ENCODE results near the gene RGS18. TPM values are rescaled to one million over a fixed set of nuclear protein-coding genes. Genes with fewer than 3 reads are reported as not detected.

The RGS18 gene
- polyA plus RNA-seq, 3 donors, result 43.7 to 57.0 (median 49.0) TPM

DNA sequence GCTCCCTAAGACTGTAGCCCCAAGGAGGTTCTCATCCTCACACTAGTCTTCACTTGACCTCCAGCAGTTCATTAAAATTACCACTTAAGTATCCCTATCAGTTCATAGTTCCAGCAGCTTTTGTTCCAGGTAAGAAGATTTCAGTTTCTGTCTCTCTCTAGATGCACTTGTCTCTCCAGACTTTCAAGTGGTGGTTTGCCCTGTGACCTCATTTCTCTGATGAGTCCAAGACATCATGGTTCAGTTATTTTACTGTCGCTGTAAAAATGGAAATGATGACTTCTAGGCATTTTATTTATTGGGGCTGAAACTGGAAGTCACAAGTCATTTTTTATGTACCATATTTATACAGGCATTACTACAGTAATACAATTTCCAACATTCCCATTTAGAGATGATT, 17.9 kb upstream of the RGS18 start:
- no peaks in the 10 kb centered on the region for H3K27me3 ChIP-seq (ENCODE audit: control insufficient read depth in 2 of 2, insufficient read depth in 2 of 2, low read length in 2 of 2)
- TF ChIP-seq CTCF (IDR thresholded peaks at IDR 0.05), result no peak
- Mint-ChIP-seq H3K4me3 (no peak overlapping the region), H3K36me3 (no peaks in the 10 kb centered on the region), H3K4me1 (no peaks in the 10 kb centered on the region), H3K27me3 (ENCODE audit: low read depth in 3 of 3) (no peaks in the 10 kb centered on the region), H3K9me3 (peaks cover under 1 to 6% (median 2%) of the 10 kb centered on the region in 7 donors), H3K27ac (no peak overlapping the region)
- H2AFZ ChIP-seq (ENCODE audit: insufficient read depth, low read depth, low read length, poor library complexity, severe bottlenecking), result no peak overlapping the region
- no peaks in the 10 kb centered on the region for H3K36me3 ChIP-seq (replicated peaks in 1 of 2; ENCODE audit: control insufficient read depth in 1 of 2, insufficient read depth in 2 of 2, low read length in 2 of 2)
- H4K20me1 ChIP-seq (ENCODE audit: insufficient read depth, low read length), result no peaks in the 10 kb centered on the region
- no peaks in the 10 kb centered on the region for H3K79me2 ChIP-seq (ENCODE audit: insufficient read depth, low read length)
- no peak overlapping the region for H3K4me2 ChIP-seq (replicated peaks; ENCODE audit: extremely low read depth, low read length, poor library complexity, severe bottlenecking)
- DNase-seq, result no peak
- 100% methylated on average over 1 of the region's 1 CpG for WGBS (ENCODE audit: insufficient coverage)
- no peak overlapping the region for H3K9ac ChIP-seq (ENCODE audit: insufficient read depth, low read length, poor library complexity, severe bottlenecking)
- H3K9me3 ChIP-seq (replicated peaks in 1 of 2; ENCODE audit: control insufficient read depth in 1 of 2, insufficient read depth in 1 of 2, low read length in 2 of 2), result peaks cover 0 to 7% of the 10 kb centered on the region in 2 donors
- H3K27ac ChIP-seq (ENCODE audit: low read depth in 1 of 2, low read length in 2 of 2), result no peak overlapping the region
- H3K4me3 ChIP-seq (replicated peaks in 1 of 3; ENCODE audit: low read depth in 2 of 3, low read length in 3 of 3), result no peak overlapping the region
- intact Hi-C loops (cut with micrococcal nuclease), result no loop called here
- H3K4me1 ChIP-seq (ENCODE audit: control insufficient read depth in 1 of 2, insufficient read depth in 2 of 2, low read length in 2 of 2), result no peaks in the 10 kb centered on the region

DNA sequence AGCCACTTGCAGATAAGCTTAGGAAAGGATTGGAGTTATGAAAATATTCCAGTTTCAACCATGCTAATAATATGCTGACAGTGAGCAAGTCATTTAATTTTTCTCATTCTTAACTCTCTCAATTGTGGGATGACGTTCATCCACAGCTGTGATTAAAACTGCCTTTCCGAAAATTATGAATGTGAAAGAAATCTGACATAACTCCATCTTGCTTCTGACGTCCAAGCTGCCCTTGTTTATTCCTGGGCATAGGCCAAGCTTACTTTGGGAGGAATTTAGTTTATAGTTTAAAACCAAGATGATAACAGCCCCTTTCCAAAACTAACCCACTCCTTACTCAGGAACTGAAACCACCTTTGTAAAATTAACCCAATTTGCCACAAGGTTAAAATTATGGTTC, 11.0 kb upstream of the RGS18 start:
- Histone ChIP-seq H3K27ac (ENCODE audit: low read depth in 1 of 2, low read length in 2 of 2) (no peak overlapping the region), H4K20me1 (ENCODE audit: insufficient read depth, low read length) (no peaks in the 10 kb centered on the region), H3K79me2 (ENCODE audit: insufficient read depth, low read length) (no peaks in the 10 kb centered on the region), H3K9me3 (replicated peaks in 1 of 2; ENCODE audit: control insufficient read depth in 1 of 2, insufficient read depth in 1 of 2, low read length in 2 of 2) (peaks cover 0 to 7% of the 10 kb centered on the region in 2 donors), H3K4me1 (ENCODE audit: control insufficient read depth in 1 of 2, insufficient read depth in 2 of 2, low read length in 2 of 2) (peaks cover 8% of the 10 kb centered on the region in 2 donors), H3K27me3 (ENCODE audit: control insufficient read depth in 2 of 2, insufficient read depth in 2 of 2, low read length in 2 of 2) (no peaks in the 10 kb centered on the region), H3K4me2 (replicated peaks; ENCODE audit: extremely low read depth, low read length, poor library complexity, severe bottlenecking) (no peak overlapping the region), H3K9ac (ENCODE audit: insufficient read depth, low read length, poor library complexity, severe bottlenecking) (no peak overlapping the region), H2AFZ (ENCODE audit: insufficient read depth, low read depth, low read length, poor library complexity, severe bottlenecking) (no peak overlapping the region), H3K36me3 (replicated peaks in 1 of 2; ENCODE audit: control insufficient read depth in 1 of 2, insufficient read depth in 2 of 2, low read length in 2 of 2) (no peaks in the 10 kb centered on the region), H3K4me3 (replicated peaks in 1 of 3; ENCODE audit: low read depth in 2 of 3, low read length in 3 of 3) (no peak overlapping the region)
- DNase-seq, result no peak
- Mint-ChIP-seq H3K4me3 (no peak overlapping the region), H3K4me1 (peaks cover 10% of the 10 kb centered on the region), H3K27ac (no peak overlapping the region), H3K36me3 (no peaks in the 10 kb centered on the region), H3K27me3 (ENCODE audit: low read depth in 3 of 3) (no peaks in the 10 kb centered on the region), H3K9me3 (peaks cover 0 to 14% (median 8%) of the 10 kb centered on the region in 7 donors)
- TF ChIP-seq CTCF (IDR thresholded peaks at IDR 0.05), result no peak
- intact Hi-C loops (cut with micrococcal nuclease), result no loop called here
- no CpG with 5 or more reads among the region's 3 CpGs for whole genome bisulfite sequencing (ENCODE audit: insufficient coverage)
